SU-DHL-6 (cell line): ENCODE measurements around the gene NPSR1.

Experiments used
- H2AFZ ChIP-seq: fragments of 200-600 bp; sonication (generic); 2 replicates; pipeline ENCODE4 v1.6.1; 2014; ENCODE audit warnings: low read depth, mild to moderate bottlenecking, moderate library complexity, mixed read lengths, antibody characterized with exemption, low read length; ENCODE audit not compliant: severe bottlenecking
- H3F3A ChIP-seq: fragments of 200-600 bp; shearing (Covaris generic); 2 replicates; pipeline ENCODE4 v1.6.0; 2016; ENCODE audit warnings: antibody characterized with exemption, mild to moderate bottlenecking; ENCODE audit not compliant: insufficient read depth
- H3K27ac ChIP-seq: fragments of 200-600 bp; sonication (generic); 2 replicates; pipeline ENCODE4 v1.5.1; 2016; ENCODE audit warnings: low read depth, mild to moderate bottlenecking, low read length, moderate library complexity, mixed read lengths
- H3K27me3 ChIP-seq: fragments of 200-600 bp; sonication (generic), shearing (Covaris generic); 2 replicates; pipeline ENCODE4 v1.6.0; 2014; ENCODE audit warnings: mild to moderate bottlenecking, low read length
- H3K36me3 ChIP-seq: fragments of 200-600 bp; sonication (generic); 2 replicates; pipeline ENCODE4 v1.6.1; 2014; ENCODE audit warnings: mild to moderate bottlenecking, low read length, mixed read lengths
- H3K4me2 ChIP-seq: fragments of 300-600, 200-600 bp; shearing (Covaris generic), sonication (generic); 2 replicates; pipeline ENCODE4 v1.6.0; 2014; ENCODE audit warnings: low read length, low read depth, mild to moderate bottlenecking; ENCODE audit not compliant: poor library complexity, severe bottlenecking
- H3K4me3 ChIP-seq: fragments of 200-600 bp; sonication (generic); 2 replicates; pipeline ENCODE4 v1.5.1; 2014; ENCODE audit warnings: antibody characterized with exemption, low read length, mild to moderate bottlenecking, mixed read lengths; ENCODE audit not compliant: insufficient read depth, poor library complexity, severe bottlenecking
- H3K79me2 ChIP-seq: fragments of 200-600 bp; sonication (generic); 2 replicates; pipeline ENCODE4 v1.6.1; 2014; ENCODE audit warnings: mild to moderate bottlenecking, low read length, moderate library complexity; ENCODE audit not compliant: insufficient read depth
- H3K9ac ChIP-seq: fragments of 200-600 bp; sonication (generic); 2 replicates; pipeline ENCODE4 v1.7.0; 2014; ENCODE audit warnings: mild to moderate bottlenecking, low read length
- H3K9me2 ChIP-seq: fragments of 200-600 bp; sonication (generic); replicated peaks from 2 replicates; pipeline ENCODE4 v1.6.1; 2014; ENCODE audit warnings: low read length; ENCODE audit not compliant: insufficient read depth
- H3K9me3 ChIP-seq: fragments of 200-600 bp; sonication (generic); 2 replicates; pipeline ENCODE4 v1.6.1; 2014; ENCODE audit warnings: low read length, mixed read lengths; ENCODE audit not compliant: insufficient read depth
- H4K20me1 ChIP-seq: fragments of 200-600 bp; sonication (generic); 2 replicates; pipeline ENCODE4 v1.6.1; 2014; ENCODE audit warnings: low read depth, mild to moderate bottlenecking, antibody characterized with exemption, low read length, moderate library complexity, mixed read lengths
- EZH2phosphoT487 ChIP-seq: fragments of 200-600 bp; sonication (generic), shearing (Covaris generic); conservative IDR thresholded peaks from 2 replicates; pipeline ENCODE4 v1.6.1; 2018; ENCODE audit warnings: mild to moderate bottlenecking, antibody characterized with exemption, low read length, moderate library complexity, mixed read lengths
- TF ChIP-seq, protein P1 (sequence below): fragments of 200-600 bp; sonication (generic); IDR thresholded peaks from one replicate; pipeline ENCODE4 v1.5.1; 2017; ENCODE audit warnings: antibody characterized with exemption, mild to moderate bottlenecking, low read length, moderate library complexity; ENCODE audit not compliant: insufficient read depth, poor library complexity, severe bottlenecking

NPSR1 gene

GRCh38 chr7:34848670-34849069 is 190.7 kb downstream of the NPSR1 start:
- no peaks in the 10 kb centered on the region for H3K9me3 ChIP-seq
- H3K27ac ChIP-seq = no peak overlapping the region
- no peaks in the 10 kb centered on the region for H3K36me3 ChIP-seq
- no peak overlapping the region for H3K9ac ChIP-seq
- H3K9me2 ChIP-seq = no peaks in the 10 kb centered on the region
- H3K4me3 ChIP-seq = no peak overlapping the region
- no peaks in the 10 kb centered on the region for H3K79me2 ChIP-seq
- H3F3A ChIP-seq = no peaks in the 10 kb centered on the region
- no peak overlapping the region for H2AFZ ChIP-seq
- no peak overlapping the region for H3K4me2 ChIP-seq
- H3K27me3 ChIP-seq = no peaks in the 10 kb centered on the region
- no peaks in the 10 kb centered on the region for H4K20me1 ChIP-seq
- no peak for TF ChIP-seq EZH2phosphoT487
- TF ChIP-seq, protein P1, sequence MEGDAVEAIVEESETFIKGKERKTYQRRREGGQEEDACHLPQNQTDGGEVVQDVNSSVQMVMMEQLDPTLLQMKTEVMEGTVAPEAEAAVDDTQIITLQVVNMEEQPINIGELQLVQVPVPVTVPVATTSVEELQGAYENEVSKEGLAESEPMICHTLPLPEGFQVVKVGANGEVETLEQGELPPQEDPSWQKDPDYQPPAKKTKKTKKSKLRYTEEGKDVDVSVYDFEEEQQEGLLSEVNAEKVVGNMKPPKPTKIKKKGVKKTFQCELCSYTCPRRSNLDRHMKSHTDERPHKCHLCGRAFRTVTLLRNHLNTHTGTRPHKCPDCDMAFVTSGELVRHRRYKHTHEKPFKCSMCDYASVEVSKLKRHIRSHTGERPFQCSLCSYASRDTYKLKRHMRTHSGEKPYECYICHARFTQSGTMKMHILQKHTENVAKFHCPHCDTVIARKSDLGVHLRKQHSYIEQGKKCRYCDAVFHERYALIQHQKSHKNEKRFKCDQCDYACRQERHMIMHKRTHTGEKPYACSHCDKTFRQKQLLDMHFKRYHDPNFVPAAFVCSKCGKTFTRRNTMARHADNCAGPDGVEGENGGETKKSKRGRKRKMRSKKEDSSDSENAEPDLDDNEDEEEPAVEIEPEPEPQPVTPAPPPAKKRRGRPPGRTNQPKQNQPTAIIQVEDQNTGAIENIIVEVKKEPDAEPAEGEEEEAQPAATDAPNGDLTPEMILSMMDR = no peak

DNA sequence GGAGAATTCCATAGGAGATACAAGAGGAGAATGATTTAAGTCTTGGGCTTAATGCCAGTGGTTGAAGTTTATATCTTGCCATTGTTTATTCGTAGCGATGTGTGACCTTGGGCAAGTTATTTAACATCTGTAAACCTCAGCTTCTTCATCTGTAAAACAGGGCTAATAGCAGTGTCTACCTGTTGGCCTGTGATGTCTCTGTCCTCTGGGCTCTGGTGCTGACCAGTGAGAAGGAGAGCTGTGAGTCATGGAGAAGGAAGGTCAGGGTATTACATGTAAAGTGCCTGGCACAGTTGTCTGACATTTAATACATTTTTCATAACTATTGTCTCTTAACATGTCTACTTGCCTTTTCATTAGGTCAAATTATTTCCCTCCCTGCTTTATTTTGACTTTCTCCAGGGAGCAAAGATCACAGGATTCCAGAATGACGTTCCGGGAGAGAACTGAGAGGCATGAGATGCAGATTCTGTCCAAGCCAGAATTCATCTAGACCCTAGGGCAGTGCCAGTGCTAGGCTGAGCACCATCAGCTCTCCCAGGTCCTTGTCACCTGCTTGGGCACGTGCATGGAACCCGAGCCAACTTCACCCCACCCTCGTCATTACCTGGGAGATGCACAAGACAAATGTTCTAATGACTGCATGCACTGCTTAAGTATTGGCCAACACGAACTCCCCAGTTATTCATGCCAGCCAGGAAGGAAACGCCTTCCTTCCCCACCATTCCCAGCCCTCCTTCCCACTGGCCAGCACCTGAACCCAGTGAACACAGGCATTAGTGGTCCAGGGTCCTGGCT is 191.3 kb downstream of the NPSR1 start:
- Histone ChIP-seq H3K4me3 (no peak overlapping the region), H3K27me3 (no peaks in the 10 kb centered on the region), H4K20me1 (no peaks in the 10 kb centered on the region), H3K36me3 (no peaks in the 10 kb centered on the region), H3K9me3 (no peaks in the 10 kb centered on the region), H3K9ac (no peak overlapping the region), H3K9me2 (no peaks in the 10 kb centered on the region), H3K27ac (no peak overlapping the region), H3K4me2 (no peak overlapping the region), H2AFZ (no peak overlapping the region), H3K79me2 (no peaks in the 10 kb centered on the region), H3F3A (no peaks in the 10 kb centered on the region)
- TF ChIP-seq, protein P1 = no peak
- TF ChIP-seq EZH2phosphoT487 = no peak

GRCh38 chr7:34849986-34850385 is 192.0 kb downstream of the NPSR1 start:
- TF ChIP-seq, protein P1 = no peak
- no peak for TF ChIP-seq EZH2phosphoT487
- Histone ChIP-seq H3F3A (no peaks in the 10 kb centered on the region), H3K9me2 (no peaks in the 10 kb centered on the region)

More at GRCh38 chr7:34849986-34850385, 192.0 kb downstream of the NPSR1 start:
- Histone ChIP-seq H2AFZ (no peak overlapping the region), H3K9me3 (no peaks in the 10 kb centered on the region), H3K27ac (no peak overlapping the region), H4K20me1 (no peaks in the 10 kb centered on the region), H3K4me2 (no peak overlapping the region), H3K36me3 (no peaks in the 10 kb centered on the region), H3K9ac (no peak overlapping the region), H3K4me3 (no peak overlapping the region), H3K27me3 (no peaks in the 10 kb centered on the region), H3K79me2 (no peaks in the 10 kb centered on the region)
